Glutamatergic neuron (in vitro differentiated cells): ENCODE measurements around the gene EXOG. TPM values are rescaled to one million over a fixed set of nuclear protein-coding genes. Genes with fewer than 3 reads are reported as not detected.

Experiments used
- DNase-seq: peaks from one replicate; pipeline ENCODE4 v3.0.0; 2022
- H3K27ac Mint-ChIP-seq: one replicate; pipeline ENCODE4 v1.8.0; 2020; ENCODE audit warnings: mild to moderate bottlenecking, mixed read lengths, inconsistent platforms; ENCODE audit not compliant: unreplicated experiment
- H3K27me3 Mint-ChIP-seq: one replicate; pipeline ENCODE4 v1.8.0; 2020; ENCODE audit warnings: mild to moderate bottlenecking, moderate library complexity, mixed read lengths, inconsistent platforms; ENCODE audit not compliant: unreplicated experiment
- H3K36me3 Mint-ChIP-seq: one replicate; pipeline ENCODE4 v1.8.0; 2020; ENCODE audit warnings: mild to moderate bottlenecking, mixed read lengths, inconsistent platforms; ENCODE audit not compliant: unreplicated experiment
- H3K4me1 Mint-ChIP-seq: one replicate; pipeline ENCODE4 v1.8.0; 2020; ENCODE audit warnings: mild to moderate bottlenecking, low read depth, mixed read lengths, inconsistent platforms; ENCODE audit not compliant: unreplicated experiment
- H3K4me3 Mint-ChIP-seq: one replicate; pipeline ENCODE4 v1.8.0; 2020; ENCODE audit warnings: mild to moderate bottlenecking, mixed read lengths, inconsistent platforms; ENCODE audit not compliant: unreplicated experiment
- H3K9me3 Mint-ChIP-seq: one replicate; pipeline ENCODE4 v1.8.0; 2020; ENCODE audit warnings: mild to moderate bottlenecking, moderate library complexity, mixed read lengths, inconsistent platforms; ENCODE audit not compliant: unreplicated experiment
- CTCF ChIP-seq: fragments of 200-600 bp; sonication (generic); IDR thresholded peaks from one replicate; pipeline ENCODE4 v1.5.0; 2021; ENCODE audit not compliant: partially characterized antibody, unreplicated experiment
- total RNA-seq: library from RNA; stranded (reverse); fragmentation: NEBNext Ultra II Directional; extraction: Animal tissue kit (Norgen Biotek cat#: 25700); gene quantifications from one replicate; pipeline ENCODE4 v1.2.1, GENCODE V29; 2021; ENCODE audit not compliant: unreplicated experiment

The EXOG gene
- total RNA-seq, 1 donor from 2014 or later = 20.9 TPM

DNA sequence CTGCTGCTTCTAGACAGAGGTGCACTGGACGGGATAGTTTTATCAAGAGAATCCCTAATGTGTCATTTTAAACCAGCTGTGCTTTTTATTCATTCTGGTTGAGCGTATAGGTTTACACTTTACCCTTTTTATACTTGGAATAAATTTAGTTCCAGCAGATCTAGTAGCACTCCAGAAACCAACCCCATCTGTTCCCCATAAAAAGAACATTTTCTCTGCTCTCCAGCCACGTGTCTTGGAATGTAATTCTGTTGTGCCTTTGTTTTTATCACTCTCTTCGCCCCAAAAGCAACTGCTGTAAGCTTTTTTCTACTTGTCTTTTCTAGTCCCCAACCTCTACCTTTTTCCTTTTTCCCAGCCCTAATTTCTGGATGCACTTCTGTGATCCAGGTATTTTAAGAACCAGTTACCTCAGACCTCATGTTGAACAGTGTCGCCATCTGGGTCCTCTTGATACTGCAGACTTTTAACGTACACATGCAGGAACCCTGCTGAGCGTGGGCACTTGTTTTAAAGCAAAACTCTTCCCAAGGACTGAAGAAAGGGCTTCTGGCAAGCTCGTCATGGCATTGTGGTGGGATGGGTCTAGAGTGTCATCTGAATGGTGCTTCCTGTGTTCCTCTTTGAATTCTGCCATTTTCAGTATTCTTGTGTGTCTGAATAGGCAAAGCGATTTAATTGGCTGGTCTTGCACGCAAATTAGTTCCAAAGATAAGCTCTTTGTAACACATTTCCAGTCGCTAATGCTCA is 5.7 kb upstream of the EXOG start:
- H3K36me3 Mint-ChIP-seq = no peaks in the 10 kb centered on the region
- no peak for DNase-seq
- H3K4me1 Mint-ChIP-seq = peaks cover 7% of the 10 kb centered on the region
- H3K27ac Mint-ChIP-seq = peak overlapping the region; percentile 46
- H3K4me3 Mint-ChIP-seq = no peak overlapping the region
- H3K9me3 Mint-ChIP-seq = no peaks in the 10 kb centered on the region
- no peak for TF ChIP-seq CTCF
- H3K27me3 Mint-ChIP-seq = no peaks in the 10 kb centered on the region

- H3K9me3 Mint-ChIP-seq = no peaks in the 10 kb centered on the region
- no peak overlapping the region for H3K4me3 Mint-ChIP-seq
- H3K36me3 Mint-ChIP-seq = no peaks in the 10 kb centered on the region
- H3K27me3 Mint-ChIP-seq = no peaks in the 10 kb centered on the region
- TF ChIP-seq CTCF = no peak
- DNase-seq = no peak
- H3K27ac Mint-ChIP-seq = no peak overlapping the region
- H3K4me1 Mint-ChIP-seq = peaks cover 7% of the 10 kb centered on the region
Observed at GRCh38 chr3:38491215-38491614, 4.9 kb upstream of the EXOG start.

- H3K36me3 Mint-ChIP-seq = no peaks in the 10 kb centered on the region
- no peaks in the 10 kb centered on the region for H3K27me3 Mint-ChIP-seq
- no peak for TF ChIP-seq CTCF
- no peak overlapping the region for H3K4me3 Mint-ChIP-seq
- H3K9me3 Mint-ChIP-seq = no peaks in the 10 kb centered on the region
- H3K27ac Mint-ChIP-seq = no peak overlapping the region
- H3K4me1 Mint-ChIP-seq = peaks cover 7% of the 10 kb centered on the region
- no peak for DNase-seq
Observed at GRCh38 chr3:38493031-38493430, 3.1 kb upstream of the EXOG start.

DNA sequence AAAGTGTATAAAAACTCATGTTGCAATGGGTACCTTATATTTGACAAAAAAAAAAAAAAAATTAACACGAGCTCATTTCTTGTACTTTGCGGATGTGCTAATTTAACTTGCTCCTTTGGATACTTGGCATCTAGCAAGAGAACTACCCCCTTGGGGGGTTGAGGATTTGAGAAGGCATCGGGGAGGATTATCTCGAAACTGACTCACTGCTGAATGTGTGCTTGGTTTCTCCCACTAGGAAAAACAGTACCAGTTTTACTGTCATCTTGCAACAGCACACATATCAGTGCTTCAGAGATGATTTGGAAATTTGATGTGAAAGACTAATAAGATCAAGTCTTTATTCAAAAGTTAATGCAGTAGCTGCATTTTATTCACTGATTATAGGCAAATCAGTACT is 891 bp downstream of the EXOG start:
- Mint-ChIP-seq H3K4me1 (no peaks in the 10 kb centered on the region), H3K4me3 (peak overlapping the region; percentile 87), H3K27me3 (no peaks in the 10 kb centered on the region), H3K27ac (no peak overlapping the region), H3K9me3 (peaks cover 1% of the 10 kb centered on the region), H3K36me3 (no peaks in the 10 kb centered on the region)
- TF ChIP-seq CTCF = no peak
- no peak for DNase-seq

GRCh38 chr3:38500688-38501417 is 4.7 kb downstream of the EXOG start:
- H3K36me3 Mint-ChIP-seq = no peaks in the 10 kb centered on the region

More at GRCh38 chr3:38500688-38501417, 4.7 kb downstream of the EXOG start:
- DNase-seq = no peak
- H3K4me1 Mint-ChIP-seq = no peaks in the 10 kb centered on the region
- no peak overlapping the region for H3K27ac Mint-ChIP-seq
- TF ChIP-seq CTCF = no peak
- peaks cover 1% of the 10 kb centered on the region for H3K9me3 Mint-ChIP-seq
- H3K4me3 Mint-ChIP-seq = no peak overlapping the region
- no peaks in the 10 kb centered on the region for H3K27me3 Mint-ChIP-seq
